OCI-LY1 (cell line): ENCODE results near the gene FAM13A.

ENCODE experiments used
- H2AFZ ChIP-seq: fragments of 200-600 bp; sonication (generic), shearing (Covaris generic); 2 replicates; pipeline ENCODE4 v1.6.0; 2014; ENCODE audit warnings: antibody characterized with exemption, mild to moderate bottlenecking, low read length
- H3F3A ChIP-seq: fragments of 200-600 bp; sonication (generic), shearing (Covaris generic); 2 replicates; pipeline ENCODE4 v1.6.0; 2014; ENCODE audit warnings: mild to moderate bottlenecking, antibody characterized with exemption, low read length, moderate library complexity; ENCODE audit not compliant: insufficient read depth
- H3K27ac ChIP-seq: fragments of 200-600 bp; sonication (generic); 2 replicates; pipeline ENCODE4 v1.5.1; 2014; ENCODE audit warnings: low read length, mixed run types, mild to moderate bottlenecking, low read depth; ENCODE audit not compliant: poor library complexity, severe bottlenecking
- H3K27me3 ChIP-seq: fragments of 200-600 bp; sonication (generic); 2 replicates; pipeline ENCODE4 v1.6.0; 2014; ENCODE audit warnings: antibody characterized with exemption, mild to moderate bottlenecking, low read length, moderate library complexity; ENCODE audit not compliant: insufficient read depth
- H3K36me3 ChIP-seq: fragments of 200-600 bp; sonication (generic); 2 replicates; pipeline ENCODE4 v1.6.1; 2014; ENCODE audit warnings: mild to moderate bottlenecking, antibody characterized with exemption, low read length, moderate library complexity, mixed read lengths; ENCODE audit not compliant: insufficient read depth
- H3K4me1 ChIP-seq: fragments of 200-600 bp; sonication (generic); 2 replicates; pipeline ENCODE4 v1.5.1; 2014; ENCODE audit warnings: mild to moderate bottlenecking, low read length, moderate library complexity; ENCODE audit not compliant: insufficient read depth, severe bottlenecking
- H3K4me2 ChIP-seq: fragments of 200-600 bp; sonication (generic), shearing (Covaris generic); 2 replicates; pipeline ENCODE4 v1.6.1; 2014; ENCODE audit warnings: low read length
- H3K4me3 ChIP-seq: fragments of 200-600 bp; sonication (generic); 2 replicates; pipeline ENCODE4 v1.5.1; 2014; ENCODE audit warnings: low read length, low read depth, mild to moderate bottlenecking, mixed read lengths; ENCODE audit not compliant: poor library complexity, severe bottlenecking
- H3K79me2 ChIP-seq: fragments of 200-600 bp; shearing (Covaris generic); 2 replicates; pipeline ENCODE4 v1.6.1; 2016; ENCODE audit warnings: mixed run types, low read length, mixed read lengths; ENCODE audit not compliant: insufficient read depth
- H3K9ac ChIP-seq: fragments of 200-600 bp; sonication (generic), shearing (Covaris generic); 2 replicates; pipeline ENCODE4 v1.6.1; 2014; ENCODE audit warnings: mild to moderate bottlenecking, low read length, mixed read lengths
- H3K9me2 ChIP-seq: fragments of 200-600 bp; sonication (generic), shearing (Covaris generic); 2 replicates; pipeline ENCODE4 v1.6.1; 2014; ENCODE audit warnings: low read depth, mild to moderate bottlenecking, low read length, mixed read lengths
- H3K9me3 ChIP-seq: fragments of 200-600 bp; shearing (Covaris generic); 2 replicates; pipeline ENCODE4 v1.6.1; 2014; ENCODE audit warnings: low read length, mixed read lengths
- H4K20me1 ChIP-seq: fragments of 200-600 bp; sonication (generic), shearing (Covaris generic); 2 replicates; pipeline ENCODE4 v1.6.0; 2016; ENCODE audit warnings: mild to moderate bottlenecking, low read length; ENCODE audit not compliant: insufficient read depth
- EZH2 ChIP-seq: fragments of 200-600 bp; sonication (generic), shearing (Covaris generic); IDR thresholded peaks from 2 replicates; pipeline ENCODE4 v1.8.0; 2017; ENCODE audit warnings: borderline replicate concordance, mixed run types, mild to moderate bottlenecking, antibody characterized with exemption, low read length, moderate library complexity, mixed read lengths
- TF ChIP-seq, protein P1 (sequence below): fragments of 200-600 bp; sonication (generic), shearing (Covaris generic); IDR thresholded peaks from 2 replicates; pipeline ENCODE4 v1.5.1; 2017; ENCODE audit warnings: mild to moderate bottlenecking, antibody characterized with exemption, low read length, moderate library complexity, mixed read lengths

Gene FAM13A

DNA sequence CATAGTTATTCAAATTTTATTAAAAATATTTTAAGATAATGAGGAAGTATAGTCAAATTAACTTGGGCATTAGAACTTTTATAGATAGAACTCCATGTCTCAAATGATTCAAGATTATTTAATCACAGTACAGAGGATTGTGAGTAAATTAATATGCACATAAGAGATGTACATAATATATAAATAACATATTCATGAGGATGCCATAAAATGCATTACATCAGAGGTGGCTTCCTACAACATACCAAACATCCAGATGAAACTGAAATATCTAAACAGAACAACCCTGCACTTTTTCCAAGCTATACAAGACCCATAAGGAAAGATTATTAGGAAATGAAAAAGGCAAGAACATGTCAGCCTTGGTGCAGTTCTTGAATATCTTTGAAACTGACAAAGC, 268.1 kb downstream of the FAM13A start:
- no peak for TF ChIP-seq EZH2
- TF ChIP-seq, protein P1, sequence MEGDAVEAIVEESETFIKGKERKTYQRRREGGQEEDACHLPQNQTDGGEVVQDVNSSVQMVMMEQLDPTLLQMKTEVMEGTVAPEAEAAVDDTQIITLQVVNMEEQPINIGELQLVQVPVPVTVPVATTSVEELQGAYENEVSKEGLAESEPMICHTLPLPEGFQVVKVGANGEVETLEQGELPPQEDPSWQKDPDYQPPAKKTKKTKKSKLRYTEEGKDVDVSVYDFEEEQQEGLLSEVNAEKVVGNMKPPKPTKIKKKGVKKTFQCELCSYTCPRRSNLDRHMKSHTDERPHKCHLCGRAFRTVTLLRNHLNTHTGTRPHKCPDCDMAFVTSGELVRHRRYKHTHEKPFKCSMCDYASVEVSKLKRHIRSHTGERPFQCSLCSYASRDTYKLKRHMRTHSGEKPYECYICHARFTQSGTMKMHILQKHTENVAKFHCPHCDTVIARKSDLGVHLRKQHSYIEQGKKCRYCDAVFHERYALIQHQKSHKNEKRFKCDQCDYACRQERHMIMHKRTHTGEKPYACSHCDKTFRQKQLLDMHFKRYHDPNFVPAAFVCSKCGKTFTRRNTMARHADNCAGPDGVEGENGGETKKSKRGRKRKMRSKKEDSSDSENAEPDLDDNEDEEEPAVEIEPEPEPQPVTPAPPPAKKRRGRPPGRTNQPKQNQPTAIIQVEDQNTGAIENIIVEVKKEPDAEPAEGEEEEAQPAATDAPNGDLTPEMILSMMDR: no peak
- H3K27me3 ChIP-seq: no peaks in the 10 kb centered on the region
- no peaks in the 10 kb centered on the region for H3K4me1 ChIP-seq
- no peak overlapping the region for H3K9ac ChIP-seq
- no peaks in the 10 kb centered on the region for H3K9me2 ChIP-seq
- no peak overlapping the region for H3K27ac ChIP-seq
- H2AFZ ChIP-seq: no peak overlapping the region
- H3K36me3 ChIP-seq: no peaks in the 10 kb centered on the region
- H3F3A ChIP-seq: no peaks in the 10 kb centered on the region
- no peaks in the 10 kb centered on the region for H3K79me2 ChIP-seq
- no peak overlapping the region for H3K4me2 ChIP-seq
- no peaks in the 10 kb centered on the region for H3K9me3 ChIP-seq
- H3K4me3 ChIP-seq: no peak overlapping the region
- no peaks in the 10 kb centered on the region for H4K20me1 ChIP-seq

DNA sequence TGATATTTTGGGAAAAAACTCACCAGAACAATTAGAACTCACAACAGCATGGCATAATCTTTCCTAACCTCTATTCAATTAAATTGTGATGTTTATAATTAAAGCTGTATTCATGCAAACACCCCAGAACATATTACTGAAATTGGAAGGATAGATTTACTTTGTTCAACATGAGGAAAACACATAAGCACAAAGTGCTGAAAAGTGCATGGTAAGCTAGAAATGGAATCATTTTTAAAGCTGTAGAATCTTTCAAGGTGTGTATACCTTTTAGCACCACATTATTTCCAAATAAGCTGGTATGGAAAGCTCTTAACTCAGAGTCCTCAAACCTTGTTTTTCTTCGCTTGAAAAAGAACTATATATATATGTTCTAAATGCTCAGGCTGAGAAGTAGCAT, 268.6 kb downstream of the FAM13A start:
- H3K9me2 ChIP-seq: no peaks in the 10 kb centered on the region
- H2AFZ ChIP-seq: no peak overlapping the region
- no peaks in the 10 kb centered on the region for H3K9me3 ChIP-seq
- no peak overlapping the region for H3K9ac ChIP-seq
- H3K4me1 ChIP-seq: no peaks in the 10 kb centered on the region
- no peak overlapping the region for H3K4me2 ChIP-seq
- H3K79me2 ChIP-seq: no peaks in the 10 kb centered on the region
- H3K27ac ChIP-seq: no peak overlapping the region
- no peaks in the 10 kb centered on the region for H3K27me3 ChIP-seq
- no peak for TF ChIP-seq EZH2
- TF ChIP-seq, protein P1: no peak
- no peak overlapping the region for H3K4me3 ChIP-seq
- H3K36me3 ChIP-seq: no peaks in the 10 kb centered on the region
- H3F3A ChIP-seq: no peaks in the 10 kb centered on the region
- H4K20me1 ChIP-seq: no peaks in the 10 kb centered on the region

DNA sequence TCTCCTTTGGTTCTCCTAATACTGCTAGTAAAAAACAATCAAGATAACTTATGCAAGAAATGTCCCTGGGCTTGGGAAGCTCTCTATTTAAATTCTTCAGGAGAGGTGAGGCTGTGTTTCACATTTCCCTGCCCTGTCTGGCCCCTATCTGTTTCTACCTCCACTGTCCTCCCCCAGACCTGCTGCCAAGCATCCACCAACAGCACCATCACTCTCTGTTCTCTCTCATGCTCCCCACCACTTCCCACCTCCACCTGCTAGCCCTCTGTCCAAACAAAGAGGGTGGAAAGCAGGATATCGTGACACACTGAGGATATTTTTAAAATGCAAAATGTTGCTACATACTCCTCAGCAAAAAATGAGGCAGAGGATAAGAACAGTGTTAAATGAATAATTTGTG, 271.0 kb downstream of the FAM13A start:
- Histone ChIP-seq H3K9ac (no peak overlapping the region), H3K79me2 (no peaks in the 10 kb centered on the region), H3K4me2 (no peak overlapping the region), H3K9me2 (no peaks in the 10 kb centered on the region), H3K36me3 (no peaks in the 10 kb centered on the region), H3K9me3 (no peaks in the 10 kb centered on the region), H3K27me3 (no peaks in the 10 kb centered on the region), H3K4me3 (no peak overlapping the region), H4K20me1 (no peaks in the 10 kb centered on the region), H3K27ac (no peak overlapping the region), H3F3A (no peaks in the 10 kb centered on the region), H2AFZ (no peak overlapping the region), H3K4me1 (no peaks in the 10 kb centered on the region)
- TF ChIP-seq, protein P1: no peak
- no peak for TF ChIP-seq EZH2
